HFF-Myc (cell line): ENCODE measurements around the gene NMNAT2.

Source experiments
- DNase-seq: peaks from one replicate; pipeline ENCODE4 v3.0.0-alpha.2; 2011; ENCODE audit warnings: low read depth; ENCODE audit errors: extremely low read depth
- H3K4me3 ChIP-seq: replicated peaks from 2 replicates; pipeline ENCODE4 v1.5.1; 2011; ENCODE audit warnings: low read depth, mild to moderate bottlenecking, control low read depth, low read length
- CTCF ChIP-seq: IDR thresholded peaks from 2 replicates; pipeline ENCODE4 v1.5.1; 2012; ENCODE audit warnings: mild to moderate bottlenecking, low read depth, low read length, control low read depth; ENCODE audit errors: missing control alignments

The NMNAT2 gene

GRCh38 chr1:183293876-183294275 is 124.3 kb downstream of the NMNAT2 start:
- TF ChIP-seq CTCF: no peak
- no peak for DNase-seq
- no peak overlapping the region for H3K4me3 ChIP-seq

DNA sequence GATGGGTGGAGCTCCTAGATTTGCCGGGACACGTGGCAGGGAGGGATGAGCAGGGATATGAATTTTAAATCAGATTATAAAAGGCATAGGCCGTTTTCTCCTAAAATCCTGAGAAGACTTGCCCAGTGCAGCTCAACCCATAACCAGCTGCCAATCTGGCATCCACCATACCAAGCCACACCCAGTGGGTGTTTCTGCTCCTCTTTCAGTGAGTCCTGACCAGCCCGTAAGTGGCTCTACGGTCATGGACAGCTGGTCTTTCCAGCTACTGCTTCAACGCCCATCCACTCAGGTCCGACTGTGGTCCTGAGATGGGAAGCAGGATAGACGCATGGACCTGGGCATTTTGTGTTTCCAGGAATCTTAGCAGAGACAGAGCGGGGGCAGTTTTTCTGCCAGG is 124.9 kb downstream of the NMNAT2 start:
- no peak for TF ChIP-seq CTCF
- H3K4me3 ChIP-seq: no peak overlapping the region
- DNase-seq: no peak

DNA sequence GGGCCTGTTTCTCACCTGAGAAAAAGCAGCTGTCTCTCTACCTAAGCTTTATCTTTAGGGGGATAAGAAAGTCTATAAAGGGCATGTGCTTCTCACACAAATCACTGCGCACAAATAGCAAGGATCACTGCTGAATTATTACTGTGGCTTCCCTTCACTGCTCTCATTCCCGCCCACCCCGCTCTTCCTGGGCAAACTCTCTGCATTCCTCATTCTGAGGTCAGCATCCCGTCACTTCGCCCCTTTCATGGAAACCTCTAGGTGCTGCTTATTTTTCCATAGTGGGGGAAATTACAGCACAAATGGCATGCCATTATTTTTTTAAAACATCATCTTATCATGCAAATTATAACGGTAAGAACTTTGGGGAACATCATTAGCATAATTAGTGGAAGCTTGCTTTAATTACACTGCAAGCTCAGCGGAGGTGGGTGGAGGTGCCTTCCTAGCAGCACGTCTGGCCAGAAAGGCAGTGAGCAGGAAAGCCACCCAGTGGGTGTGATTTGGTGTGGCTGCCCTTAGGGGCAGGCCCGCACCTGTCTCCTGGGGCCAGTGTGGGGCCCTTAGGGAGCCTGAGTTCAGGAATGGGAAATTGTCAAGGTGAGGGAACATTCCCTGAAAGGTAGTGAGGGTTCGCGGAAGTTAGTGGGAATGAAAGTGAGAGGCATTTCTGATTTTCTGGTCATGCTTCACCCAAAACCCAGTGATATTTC is 126.2 kb downstream of the NMNAT2 start:
- TF ChIP-seq CTCF: no peak
- DNase-seq: no peak
- H3K4me3 ChIP-seq: no peak overlapping the region

- DNase-seq: no peak
- no peak overlapping the region for H3K4me3 ChIP-seq
- TF ChIP-seq CTCF: no peak
These were observed 126.9 kb downstream of the NMNAT2 start for GRCh38 chr1:183291216-183291762.

- DNase-seq: no peak
- no peak for TF ChIP-seq CTCF
- no peak overlapping the region for H3K4me3 ChIP-seq
These were observed 127.6 kb downstream of the NMNAT2 start for GRCh38 chr1:183290628-183291027.

- H3K4me3 ChIP-seq: no peak overlapping the region
- no peak for TF ChIP-seq CTCF
- no peak for DNase-seq
These were observed 129.1 kb downstream of the NMNAT2 start for GRCh38 chr1:183289051-183289496.
